GM21786 (cell line): ENCODE results near the gene CTXND2.
A peak's percentile ranks its signal among the peaks of the same experiment; 100 is the strongest.
"Not testable (repeated sequence)": the region's sequence is repeated elsewhere in the genome, so short reads cannot be mapped to it uniquely, and the experiment has no call there.

Experiments used
- ATAC-seq: cut with Tn5 transposase; IDR thresholded peaks from one replicate; pipeline ENCODE4 v1.9.1; 2021; ENCODE audit not compliant: unreplicated experiment

Gene CTXND2

GRCh38 chr1:150887018-150887417, at the start of gene CTXND2:
Gene CTXND2 (plus strand): TSS chr1:150887136. CDS start chr1:150912315, 25,179 bp downstream.
- no peak for ATAC-seq

- not testable (repeated sequence) for ATAC-seq
Observed at GRCh38 chr1:150840850-150841249, 46.1 kb upstream of the CTXND2 start.

DNA sequence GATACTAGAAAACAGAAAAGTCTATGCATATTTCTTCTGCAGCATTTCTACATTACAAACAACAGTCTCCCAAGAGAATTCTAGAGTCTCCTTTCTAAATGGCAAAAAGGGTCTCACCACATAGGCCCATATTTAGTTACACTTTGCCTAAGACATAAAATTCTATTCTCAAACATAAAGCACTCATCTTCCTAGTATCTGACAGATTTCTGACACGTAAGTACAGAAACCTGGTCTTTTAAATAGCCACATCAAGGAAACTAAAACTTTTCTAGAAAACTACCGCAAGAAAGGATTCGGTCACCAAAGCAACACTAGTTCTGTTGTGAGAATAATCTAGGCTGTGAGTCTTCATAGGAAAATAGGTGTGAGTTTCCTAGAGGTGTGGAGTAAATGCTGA, 45.3 kb upstream of the CTXND2 start:
- ATAC-seq, result no peak

- ATAC-seq, result no peak
Observed at GRCh38 chr1:150842343-150842742, 44.6 kb upstream of the CTXND2 start.

DNA sequence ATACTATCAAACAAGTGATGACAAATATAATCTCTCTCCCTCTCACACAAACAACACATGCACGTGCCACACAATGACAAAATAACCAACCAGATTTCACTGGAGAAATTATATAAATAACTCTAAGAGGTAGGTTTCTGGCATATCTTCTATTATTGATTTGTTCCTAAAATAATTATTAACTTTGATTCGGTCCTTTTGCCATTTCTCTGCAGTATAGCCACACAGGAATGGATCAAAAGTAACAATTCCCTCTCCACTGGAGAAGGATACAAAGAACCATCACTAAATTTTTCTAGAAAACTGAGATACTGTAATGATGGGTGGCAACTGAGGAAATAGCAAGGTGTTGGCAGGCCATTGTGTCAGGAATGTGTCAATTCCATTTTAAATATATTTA, 44.0 kb upstream of the CTXND2 start:
- ATAC-seq, result no peak

DNA sequence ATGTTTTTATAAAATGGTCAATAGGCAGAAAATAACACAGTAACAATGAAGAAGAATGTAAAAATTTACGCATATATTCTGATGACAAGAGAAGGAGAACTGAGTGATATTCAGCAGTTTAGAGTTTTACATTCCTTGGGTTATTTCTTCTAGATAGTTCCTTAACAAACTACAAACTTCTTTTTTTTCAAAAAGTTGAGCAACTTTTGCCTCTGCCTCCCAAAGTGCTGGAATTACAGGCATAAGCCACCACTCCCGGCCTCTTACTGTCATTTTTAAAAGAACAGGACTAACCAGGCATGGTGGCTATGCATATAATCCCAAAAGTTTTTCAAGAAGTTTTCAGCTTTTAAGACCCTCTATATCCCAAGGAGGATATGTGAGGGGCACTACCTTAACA, 43.5 kb upstream of the CTXND2 start:
- ATAC-seq, result no peak

DNA sequence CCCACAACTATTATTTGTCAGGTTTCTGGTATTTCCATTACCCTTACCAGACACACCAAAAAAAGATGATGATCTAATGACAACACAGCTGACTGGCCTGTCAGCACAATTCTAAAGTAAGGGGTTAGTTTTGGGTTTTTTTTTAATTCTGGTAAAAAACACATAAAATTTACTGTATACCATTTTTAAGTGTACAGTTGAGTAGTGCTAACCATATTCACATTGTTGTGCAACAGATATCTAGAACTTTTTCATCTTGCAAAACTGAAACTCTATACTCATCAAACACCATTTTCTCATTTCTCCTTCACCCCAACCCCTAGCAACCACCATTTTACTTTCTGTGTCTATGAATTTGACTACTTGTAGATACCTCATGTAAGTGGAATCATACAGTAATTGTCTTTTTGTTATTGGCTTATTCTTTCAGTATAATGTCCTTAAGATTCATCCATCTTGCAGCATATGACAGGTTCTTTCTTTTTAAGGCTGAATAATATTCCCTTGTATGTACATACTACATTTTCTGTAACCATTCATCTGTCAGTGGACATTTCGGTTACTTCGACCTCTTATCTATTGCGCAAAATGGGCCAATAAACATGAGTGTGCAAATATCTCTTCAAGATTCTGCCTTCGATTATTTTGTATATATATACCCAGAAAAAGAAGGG, 40.3 kb upstream of the CTXND2 start:
- no peak for ATAC-seq

DNA sequence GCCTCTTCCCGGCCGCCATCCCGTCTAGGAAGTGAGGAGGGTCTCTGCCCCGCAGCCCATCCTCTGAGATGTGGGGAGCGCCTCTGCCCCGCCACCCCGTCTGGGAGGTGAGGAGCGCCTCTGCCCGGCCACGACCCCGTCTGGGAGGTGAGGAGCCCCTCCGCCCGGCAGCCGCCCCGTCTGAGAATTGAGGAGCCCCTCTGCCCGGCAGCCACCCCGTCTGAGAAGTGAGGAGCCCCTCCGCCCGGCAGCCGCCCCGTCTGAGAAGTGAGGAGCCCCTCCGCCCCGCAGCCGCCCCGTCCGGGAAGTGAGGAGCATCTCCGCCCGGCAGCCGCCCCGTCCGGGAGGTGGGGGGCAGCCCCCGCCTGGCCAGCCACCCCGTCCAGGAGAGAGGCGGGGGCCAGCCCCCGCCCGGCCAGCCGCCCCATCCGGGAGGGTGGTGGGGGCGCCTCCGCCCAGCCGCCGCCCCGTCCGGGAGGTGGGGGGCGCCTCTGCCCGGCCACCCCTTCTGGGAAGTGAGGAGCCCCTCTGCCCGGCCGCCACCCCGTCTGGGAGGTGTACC, 36.1 kb upstream of the CTXND2 start:
- not testable (repeated sequence) for ATAC-seq

DNA sequence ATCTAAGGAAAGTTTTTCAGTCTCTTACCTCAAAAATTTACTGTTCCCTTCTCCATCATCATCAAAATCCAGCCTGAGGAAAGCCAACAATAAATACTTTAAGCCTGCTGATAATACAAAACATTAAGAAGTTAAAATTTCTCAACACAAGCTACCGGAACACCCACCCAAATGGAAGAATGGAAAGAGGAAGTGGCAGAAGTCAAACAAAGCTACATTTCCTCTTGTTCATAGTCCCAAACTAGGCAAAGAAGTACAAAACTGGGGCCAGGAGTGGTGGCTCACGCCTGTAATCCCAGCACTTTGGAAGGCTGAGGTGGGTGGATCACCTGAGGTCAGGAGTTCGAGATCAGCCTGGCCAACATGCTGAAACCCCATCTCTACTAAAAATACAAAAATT, 34.2 kb upstream of the CTXND2 start:
- ATAC-seq, result not testable (repeated sequence)

GRCh38 chr1:150863724-150864123, 23.2 kb upstream of the CTXND2 start:
- ATAC-seq, result no peak

DNA sequence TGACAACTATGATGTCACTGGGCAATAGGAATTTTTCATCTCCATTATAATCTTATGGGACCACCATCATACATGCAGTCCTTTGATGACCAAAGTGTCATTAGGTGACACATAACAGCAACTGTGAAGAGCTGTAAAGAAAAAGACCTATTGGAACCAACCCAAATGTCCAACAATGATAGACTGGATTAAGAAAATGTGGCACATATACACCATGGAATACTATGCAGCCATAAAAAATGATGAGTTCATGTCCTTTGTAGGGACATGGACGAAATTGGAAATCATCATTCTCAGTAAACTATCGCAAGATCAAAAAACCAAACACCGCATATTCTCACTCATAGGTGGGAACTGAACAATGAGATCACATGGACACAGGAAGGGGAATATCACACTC, 22.7 kb upstream of the CTXND2 start:
- ATAC-seq, result not testable (repeated sequence)

DNA sequence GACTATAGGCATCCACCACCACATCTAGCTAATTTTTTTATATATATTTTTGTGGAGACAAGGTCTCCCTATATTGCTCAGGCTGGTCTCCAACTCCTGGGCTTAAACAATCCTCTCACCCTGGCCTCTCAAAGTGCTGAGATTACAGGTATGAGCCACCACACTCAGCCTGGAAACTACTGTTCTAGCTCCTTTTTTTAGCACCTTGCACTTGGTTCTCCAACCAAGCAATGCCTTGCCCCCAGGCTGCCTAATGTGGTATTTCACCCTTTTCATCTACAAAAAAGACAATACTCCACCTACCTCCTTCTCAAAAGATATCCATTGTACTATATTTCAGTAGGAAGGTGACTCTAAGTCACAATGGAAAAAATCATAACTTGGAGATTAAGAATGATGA, 17.3 kb upstream of the CTXND2 start:
- no peak for ATAC-seq

DNA sequence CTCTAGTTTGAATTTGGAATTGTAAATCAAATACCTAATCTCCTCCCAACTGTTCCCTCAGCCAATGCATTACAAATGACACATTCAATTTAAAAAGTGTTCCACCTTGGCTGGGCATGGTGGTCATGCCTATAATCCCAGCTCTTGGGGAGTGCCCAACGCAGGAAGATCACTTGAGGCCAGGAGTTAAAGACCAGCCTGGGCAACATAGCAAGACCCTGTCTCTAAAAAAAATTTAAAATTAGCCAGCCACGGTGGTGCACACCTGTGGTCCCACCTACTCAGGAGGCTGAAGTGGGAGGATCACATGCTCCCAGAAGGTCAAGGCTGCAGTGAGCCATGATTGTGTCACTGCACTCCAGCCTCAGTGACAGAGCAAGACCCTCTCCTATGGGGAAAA, 14.4 kb upstream of the CTXND2 start:
- ATAC-seq, result no peak

- ATAC-seq, result no peak
Observed at GRCh38 chr1:150873521-150873920, 13.4 kb upstream of the CTXND2 start.

DNA sequence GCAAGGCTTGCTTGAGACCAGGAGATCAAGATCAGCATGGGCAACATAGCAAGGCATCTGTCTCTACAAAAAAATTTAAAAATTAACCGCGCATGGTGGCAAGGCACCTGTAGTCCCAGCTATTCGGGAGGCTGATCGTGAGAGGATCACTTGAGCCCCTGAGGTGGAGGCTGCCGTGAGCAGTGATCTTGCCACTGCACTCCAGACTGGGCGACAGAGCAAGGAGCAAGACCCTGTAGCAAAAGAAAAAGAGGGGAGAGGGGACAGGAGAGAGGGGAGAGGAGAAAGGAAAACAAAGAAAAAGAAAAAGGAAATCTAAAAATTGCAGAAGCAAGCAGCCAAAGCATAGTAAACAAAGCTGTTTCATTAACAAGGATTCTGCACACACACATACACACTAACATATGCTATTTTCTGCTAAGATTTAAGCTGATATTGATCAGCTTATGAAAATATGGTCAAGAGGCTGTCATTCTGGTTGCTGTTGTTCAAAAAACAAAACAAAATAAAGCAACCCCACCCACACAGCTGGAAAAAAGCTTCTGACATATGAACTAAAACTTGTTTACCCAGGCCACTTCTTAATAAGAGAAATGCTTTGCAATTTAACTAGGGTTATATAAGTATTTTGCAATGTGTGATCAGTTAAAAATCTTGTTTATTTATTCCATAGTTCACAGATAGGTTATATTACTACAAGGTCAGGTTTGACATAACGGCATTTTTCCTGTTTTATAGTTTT, 12.3 kb upstream of the CTXND2 start:
- no peak for ATAC-seq

DNA sequence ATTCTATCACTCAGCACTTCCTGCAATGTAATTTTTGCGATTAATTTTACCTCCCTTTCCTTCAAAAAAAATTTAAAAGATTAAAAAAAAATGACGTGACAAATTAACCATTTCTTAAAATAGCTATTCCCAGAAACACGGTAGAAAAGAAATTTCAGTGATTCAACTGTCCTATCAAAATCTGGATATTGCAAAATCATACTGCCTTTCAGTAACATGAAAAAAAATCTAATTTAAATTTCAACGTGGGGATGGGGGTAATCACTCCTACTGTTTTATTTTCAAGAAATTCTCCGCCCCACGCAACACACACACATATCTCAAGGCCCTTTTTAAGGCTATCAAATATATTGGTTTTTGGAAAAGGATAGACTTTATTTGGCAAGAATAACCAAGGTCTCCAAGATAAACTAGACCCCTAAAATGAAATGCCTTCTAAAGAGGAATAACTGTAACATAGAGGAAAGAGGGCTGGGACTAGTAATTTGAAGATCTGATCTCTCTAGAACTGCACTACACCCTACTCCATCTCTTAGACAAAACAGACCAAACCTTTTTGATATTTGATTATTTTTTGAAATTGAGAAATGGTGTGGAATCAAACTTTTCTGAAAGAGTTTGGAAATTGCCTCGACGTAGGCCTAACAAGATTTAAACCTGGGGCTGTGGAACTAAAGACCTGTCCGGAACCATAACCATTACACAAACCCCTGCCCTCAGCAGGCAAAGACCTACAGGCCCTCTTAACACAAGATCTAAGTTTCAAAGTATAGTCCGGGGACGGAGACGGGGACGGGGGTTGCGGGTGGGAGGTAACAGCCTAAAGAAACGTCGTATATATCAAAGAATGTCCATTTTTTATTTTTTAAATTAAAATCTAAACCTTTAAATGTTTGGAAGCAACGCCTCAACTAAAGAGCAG, 11.5 kb upstream of the CTXND2 start:
- no peak for ATAC-seq

GRCh38 chr1:150876119-150876454, 10.8 kb upstream of the CTXND2 start:
- peak; percentile 13 for ATAC-seq

- ATAC-seq, result not testable (repeated sequence)
Observed at GRCh38 chr1:150878931-150879330, 8.0 kb upstream of the CTXND2 start.

DNA sequence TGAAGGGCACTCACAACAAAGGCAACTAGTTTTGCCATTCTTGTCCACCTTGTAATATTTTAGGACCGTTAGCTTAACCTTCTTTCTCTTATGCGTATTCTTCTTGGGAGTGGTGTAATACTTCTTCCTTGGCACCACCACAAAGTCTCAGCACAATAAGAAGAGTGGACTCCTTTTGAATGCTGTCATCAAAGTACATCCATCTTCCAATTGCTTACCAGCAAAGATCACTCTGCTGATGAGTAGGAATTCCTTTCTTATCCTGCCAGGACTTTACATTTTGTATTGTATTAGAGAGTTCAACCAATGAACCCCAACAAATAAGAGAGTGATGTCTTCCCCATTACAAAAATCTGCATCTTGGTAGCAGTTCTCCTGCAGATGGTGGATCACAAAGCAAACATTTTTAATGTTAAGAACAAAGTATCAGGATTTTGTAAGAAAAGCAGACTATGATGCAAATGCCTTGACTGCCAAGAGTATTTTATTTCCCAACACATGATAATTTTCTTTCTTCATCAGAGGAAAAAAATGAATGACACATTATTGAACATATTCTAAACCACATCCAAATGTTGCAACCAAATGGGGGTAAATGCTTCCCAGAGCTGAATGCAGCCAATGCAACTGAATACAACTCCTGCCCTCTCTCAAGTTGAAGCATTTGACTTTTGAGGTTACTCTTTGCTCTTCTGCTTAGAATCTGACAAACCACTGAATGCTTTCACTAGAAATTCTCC, 5.4 kb upstream of the CTXND2 start:
- ATAC-seq, result no peak

GRCh38 chr1:150883121-150883520, 3.8 kb upstream of the CTXND2 start:
- ATAC-seq, result not testable (repeated sequence)

- ATAC-seq, result no peak
Observed at GRCh38 chr1:150888727-150889126, 1.8 kb downstream of the CTXND2 start.
